ENCODE results near the gene ZKSCAN4. TPM values are rescaled to one million over a fixed set of nuclear protein-coding genes. Genes with fewer than 3 reads are reported as not detected.

ZKSCAN4 gene
- total and polyA plus RNA-seq, 10 of the 15 experiments (the other 5 are each of a cell fraction or from before 2014, with no cell fraction given) = 3.0 to 6.5 (median 5.0) TPM

- no peak for TF ChIP-seq USF1 (IDR thresholded peaks at IDR 0.05; ENCODE audit: borderline replicate concordance, extremely low read length, insufficient read depth, low read depth, low read length)
- no peak for TF ChIP-seq ATF2 (IDR thresholded peaks at IDR 0.05; ENCODE audit: low read length)
- TF ChIP-seq PKNOX1 (IDR thresholded peaks at IDR 0.05) = no peak
- no peak for TF ChIP-seq KDM1A (IDR thresholded peaks at IDR 0.05; ENCODE audit: borderline replicate concordance)
- TF ChIP-seq, protein P1, sequence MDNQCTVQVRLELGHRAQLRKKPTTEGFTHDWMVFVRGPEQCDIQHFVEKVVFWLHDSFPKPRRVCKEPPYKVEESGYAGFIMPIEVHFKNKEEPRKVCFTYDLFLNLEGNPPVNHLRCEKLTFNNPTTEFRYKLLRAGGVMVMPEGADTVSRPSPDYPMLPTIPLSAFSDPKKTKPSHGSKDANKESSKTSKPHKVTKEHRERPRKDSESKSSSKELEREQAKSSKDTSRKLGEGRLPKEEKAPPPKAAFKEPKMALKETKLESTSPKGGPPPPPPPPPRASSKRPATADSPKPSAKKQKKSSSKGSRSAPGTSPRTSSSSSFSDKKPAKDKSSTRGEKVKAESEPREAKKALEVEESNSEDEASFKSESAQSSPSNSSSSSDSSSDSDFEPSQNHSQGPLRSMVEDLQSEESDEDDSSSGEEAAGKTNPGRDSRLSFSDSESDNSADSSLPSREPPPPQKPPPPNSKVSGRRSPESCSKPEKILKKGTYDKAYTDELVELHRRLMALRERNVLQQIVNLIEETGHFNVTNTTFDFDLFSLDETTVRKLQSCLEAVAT (IDR thresholded peaks at IDR 0.05) = no peak
- TF ChIP-seq ZNF384 (IDR thresholded peaks at IDR 0.05; ENCODE audit: borderline replicate concordance, low read depth, low read length) = no peak
- TF ChIP-seq MEF2A (IDR thresholded peaks at IDR 0.05; ENCODE audit: insufficient read depth, low read depth, low read length) = no peak
Measured at GRCh38 chr6:28232785-28233184, 19.3 kb downstream of the ZKSCAN4 start (continued).

Data from GM12878 (cell line).